GM21825 (cell line): Measurements from ENCODE around the gene IGF1R.

Source experiments
- ATAC-seq: cut with Tn5 transposase; IDR thresholded peaks from one replicate; pipeline ENCODE4 v1.9.1; 2021; ENCODE audit warnings: mild to moderate bottlenecking, moderate library complexity; ENCODE audit not compliant: unreplicated experiment

Gene IGF1R

DNA sequence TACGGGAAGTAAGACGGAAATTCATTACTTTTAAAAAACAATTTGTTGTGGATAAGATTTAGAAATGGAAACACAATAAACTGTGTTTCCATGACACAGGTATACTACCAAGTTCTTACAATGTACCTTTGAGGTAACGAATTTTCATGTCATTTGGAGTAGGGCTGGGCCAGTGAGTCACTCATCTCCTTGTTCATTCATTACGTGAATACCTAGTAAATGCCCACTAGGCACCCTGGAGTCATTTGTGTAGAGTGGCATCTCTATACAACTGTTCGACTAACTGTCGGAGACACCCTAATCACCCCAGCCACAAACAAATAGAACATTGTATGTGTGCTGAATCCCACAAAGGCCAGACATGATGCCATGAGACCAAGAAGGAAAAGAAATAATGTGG, 94.8 kb downstream of the IGF1R start:
- no peak for ATAC-seq

DNA sequence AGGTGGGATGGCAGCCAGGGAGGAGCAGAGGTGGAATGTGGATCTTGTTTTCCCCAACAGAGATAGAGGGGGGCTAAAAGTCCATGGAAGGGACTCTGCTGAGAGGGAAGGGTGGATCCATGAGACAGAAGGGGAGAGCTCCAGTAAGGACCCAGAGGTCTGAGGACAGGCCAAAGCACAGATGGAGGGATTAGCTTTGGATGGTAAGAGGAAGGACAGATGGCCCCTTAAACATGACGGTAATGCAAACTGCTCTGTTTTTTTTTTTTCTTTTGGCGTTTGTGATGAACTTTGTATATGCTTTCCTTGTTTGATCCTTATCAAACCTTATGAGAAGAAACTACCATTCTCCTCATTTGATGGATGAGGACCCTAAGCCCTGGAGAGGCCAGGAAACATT, 96.2 kb downstream of the IGF1R start:
- no peak for ATAC-seq

- ATAC-seq: no peak
Observed at GRCh38 chr15:98745179-98745578, 96.8 kb downstream of the IGF1R start.

GRCh38 chr15:98745650-98746374, 97.5 kb downstream of the IGF1R start:
- no peak for ATAC-seq

DNA sequence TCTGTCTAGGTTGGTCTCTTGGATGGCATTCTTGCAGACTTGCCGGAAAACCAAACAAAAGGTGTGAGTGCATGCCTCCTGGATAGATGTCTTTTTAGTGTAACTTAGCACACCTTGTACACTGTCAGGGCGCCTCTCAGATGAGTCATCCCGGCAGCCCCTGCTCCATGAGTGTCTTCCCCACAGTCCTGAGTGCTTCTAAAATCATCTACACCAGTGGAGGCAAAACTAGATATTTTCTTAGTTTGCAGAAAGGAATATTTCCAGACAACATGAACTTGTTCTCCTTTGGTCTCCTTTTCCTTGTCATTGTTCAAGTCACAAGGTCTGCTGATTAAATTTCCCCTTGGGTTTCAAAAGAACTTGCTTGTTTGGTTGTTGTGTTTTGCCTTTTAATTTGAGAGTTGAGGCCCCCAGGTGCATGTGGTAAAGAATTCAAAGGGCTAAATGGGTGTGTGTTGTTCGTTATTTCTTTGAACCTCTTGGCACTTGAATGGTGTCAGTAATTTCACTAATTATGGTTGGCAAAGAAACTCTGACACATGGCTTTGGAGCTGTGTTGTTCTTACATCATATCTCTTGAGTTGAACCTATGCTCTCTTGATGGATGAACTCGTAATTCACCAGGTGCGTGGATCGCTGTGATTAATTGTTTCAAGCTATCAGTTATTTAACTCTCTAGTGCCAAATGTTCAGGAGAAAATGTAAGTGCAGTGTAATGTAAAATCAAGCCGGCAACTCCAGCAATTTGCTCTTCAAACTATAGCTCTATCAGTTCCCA, 98.2 kb downstream of the IGF1R start:
- ATAC-seq: no peak

GRCh38 chr15:98751767-98752166, 103.4 kb downstream of the IGF1R start:
- no peak for ATAC-seq

DNA sequence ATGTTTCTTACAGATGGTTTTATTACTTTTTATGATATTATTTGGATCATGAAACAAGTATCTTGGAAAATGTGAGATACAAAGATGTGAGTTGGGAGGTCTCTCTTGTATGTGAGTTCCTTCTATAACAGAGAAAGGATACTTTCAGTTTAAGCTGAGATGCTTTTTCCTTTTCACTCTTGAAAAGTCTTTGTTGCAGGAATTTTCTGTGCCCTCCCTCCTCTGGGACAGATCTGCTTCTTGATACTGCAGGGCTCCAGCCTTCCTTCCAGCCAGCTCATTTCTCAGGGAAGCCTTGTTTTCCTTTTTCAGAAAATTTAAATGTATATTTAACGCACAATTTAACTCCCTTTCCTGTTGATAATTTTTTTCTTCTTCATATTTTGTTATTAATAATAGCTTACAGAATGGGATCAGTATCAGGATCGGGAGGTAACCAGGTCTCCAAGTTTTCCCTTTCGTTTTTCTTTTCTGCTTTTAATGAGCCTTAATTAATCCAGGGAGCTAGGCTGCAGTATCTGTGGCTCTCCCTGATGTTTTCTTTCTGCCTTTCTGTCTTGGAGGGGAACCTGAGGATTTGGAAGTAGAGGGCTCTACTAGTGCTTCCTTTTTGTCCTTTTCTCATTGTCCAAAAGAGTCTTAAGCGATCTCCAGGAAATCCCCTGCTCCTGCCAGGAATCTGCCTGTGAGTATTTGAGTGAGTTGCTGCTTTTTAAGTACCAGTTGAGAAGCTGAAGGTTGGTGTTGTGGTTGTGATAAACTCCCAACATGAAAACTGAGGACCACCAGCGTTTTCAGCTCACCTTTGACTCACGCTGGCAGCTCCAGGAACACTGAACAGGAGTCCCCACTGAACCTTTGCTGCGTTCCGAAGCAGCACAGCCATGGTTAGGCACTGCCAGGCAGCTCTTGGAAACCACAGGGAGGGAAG, 105.7 kb downstream of the IGF1R start:
- no peak for ATAC-seq

- ATAC-seq: no peak
Observed at GRCh38 chr15:98754657-98755022, 106.3 kb downstream of the IGF1R start.

DNA sequence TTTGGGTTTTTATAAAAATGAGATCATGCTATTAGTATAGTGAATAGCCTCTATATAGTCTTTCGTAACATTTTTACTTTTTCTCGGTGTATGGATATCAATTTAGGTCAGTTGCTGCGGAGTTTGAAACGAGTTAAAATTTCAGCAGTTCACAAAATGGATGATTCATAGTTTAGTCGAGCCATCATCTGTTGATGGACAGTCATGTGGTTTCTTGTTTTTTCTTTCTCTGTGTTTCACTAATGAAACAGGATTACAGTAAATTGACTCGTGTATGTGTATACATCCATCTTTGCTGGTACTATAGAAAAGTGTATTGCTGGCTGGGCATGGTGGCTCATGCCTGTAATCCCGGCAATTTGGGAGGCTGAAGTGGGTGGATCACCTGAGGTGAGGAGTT, 106.8 kb downstream of the IGF1R start:
- ATAC-seq: no peak

DNA sequence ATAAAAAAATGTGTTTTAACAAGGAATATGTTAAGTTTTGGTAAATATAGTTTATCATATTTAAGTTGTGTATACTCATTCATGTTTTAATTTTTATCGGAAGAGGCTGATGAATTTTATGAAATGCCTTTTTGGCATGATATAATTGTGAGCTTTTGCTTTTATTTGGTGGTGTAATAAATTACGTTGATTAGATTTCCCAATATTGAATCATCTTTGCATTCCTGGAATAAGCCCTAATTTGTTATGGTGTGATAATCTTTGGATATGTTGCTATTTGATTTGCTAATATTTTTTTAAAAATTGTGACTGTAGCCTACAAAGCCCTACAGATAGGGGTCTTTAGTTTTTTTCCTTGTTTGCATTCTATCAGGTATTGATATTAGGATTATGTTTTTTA, 107.4 kb downstream of the IGF1R start:
- no peak for ATAC-seq

- ATAC-seq: no peak
Observed at GRCh38 chr15:98758224-98758623, 109.9 kb downstream of the IGF1R start.

DNA sequence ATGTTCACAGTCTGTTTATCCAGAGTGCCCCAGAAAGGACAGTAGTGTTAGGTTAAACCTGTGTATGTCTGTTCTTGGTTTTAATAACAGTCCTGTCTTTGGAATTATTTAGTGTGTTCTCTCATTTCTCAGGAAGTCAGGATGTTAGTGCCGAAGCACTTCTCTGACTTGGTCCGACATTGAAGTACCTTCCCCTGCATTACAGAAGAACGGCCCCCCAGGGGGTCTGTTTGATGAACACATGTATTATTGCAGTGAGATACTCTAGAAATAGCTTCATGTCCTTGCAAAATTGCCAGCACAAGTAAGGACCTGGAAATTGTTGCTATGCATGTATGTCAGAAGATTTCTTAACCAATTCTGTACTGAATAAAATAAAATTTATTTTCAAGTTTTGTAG, 110.9 kb downstream of the IGF1R start:
- no peak for ATAC-seq

GRCh38 chr15:98760112-98760826, 111.9 kb downstream of the IGF1R start:
- ATAC-seq: no peak

DNA sequence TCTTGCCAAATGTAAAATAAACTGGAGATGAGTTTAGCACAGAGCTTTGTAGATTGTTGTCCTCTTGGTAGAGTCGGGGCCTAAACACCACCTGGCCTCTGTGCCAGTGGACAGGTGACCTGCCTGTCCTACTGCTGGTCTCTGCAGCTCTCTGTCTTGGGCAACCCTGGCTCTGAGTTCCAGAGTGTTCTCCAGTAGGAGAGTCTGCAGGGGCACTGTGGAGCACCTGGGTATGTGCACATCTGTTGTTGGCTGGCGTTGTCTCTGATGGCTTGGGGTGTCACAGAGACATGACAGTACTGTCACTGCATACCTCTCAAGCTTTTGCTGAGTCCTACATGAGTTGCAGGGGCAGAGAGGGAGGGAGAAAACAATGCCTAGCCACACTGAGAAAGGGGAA, 112.6 kb downstream of the IGF1R start:
- ATAC-seq: no peak

GRCh38 chr15:98763179-98763578, 114.8 kb downstream of the IGF1R start:
- no peak for ATAC-seq

GRCh38 chr15:98764291-98764690, 116.0 kb downstream of the IGF1R start:
- ATAC-seq: no peak

DNA sequence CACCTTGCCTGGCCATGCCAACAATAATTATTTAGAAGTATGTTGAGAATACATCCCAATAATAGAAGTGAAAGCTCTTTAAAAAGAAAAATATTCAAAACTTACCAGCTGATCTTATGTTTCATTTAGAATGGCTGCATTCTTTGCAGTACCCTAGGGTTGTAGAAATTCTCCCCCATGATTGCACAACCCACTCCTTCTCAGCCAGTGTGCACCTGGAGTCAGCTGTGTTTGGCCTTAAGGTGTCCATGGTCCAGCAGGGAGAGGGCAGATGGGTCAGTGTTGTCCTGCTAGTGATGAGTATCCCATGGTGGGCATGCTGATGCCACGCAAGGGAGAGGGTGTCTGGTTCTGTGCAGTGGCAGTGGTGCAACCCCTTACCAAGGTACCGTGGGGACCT, 117.3 kb downstream of the IGF1R start:
- no peak for ATAC-seq

DNA sequence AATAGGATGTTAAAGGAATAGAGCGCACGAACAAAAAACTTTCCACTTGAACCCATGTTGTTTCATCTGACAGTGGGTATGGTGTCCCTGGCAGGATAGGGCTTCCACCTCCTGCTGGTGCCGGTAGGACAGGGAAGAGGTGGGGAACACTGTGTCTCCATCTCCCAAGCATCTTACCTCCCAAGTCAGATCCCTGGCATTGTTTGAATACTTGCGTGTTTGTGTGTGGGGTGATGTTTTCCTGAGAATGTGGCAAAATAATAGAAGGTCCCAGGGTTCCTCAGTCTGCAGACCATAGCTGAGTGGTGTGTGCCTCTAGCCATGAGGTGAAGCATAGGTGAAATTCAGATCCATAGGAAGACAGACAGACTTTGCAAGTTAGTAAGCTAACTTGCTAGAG, 119.4 kb downstream of the IGF1R start:
- no peak for ATAC-seq

GRCh38 chr15:98769867-98770266, 121.5 kb downstream of the IGF1R start:
- no peak for ATAC-seq

DNA sequence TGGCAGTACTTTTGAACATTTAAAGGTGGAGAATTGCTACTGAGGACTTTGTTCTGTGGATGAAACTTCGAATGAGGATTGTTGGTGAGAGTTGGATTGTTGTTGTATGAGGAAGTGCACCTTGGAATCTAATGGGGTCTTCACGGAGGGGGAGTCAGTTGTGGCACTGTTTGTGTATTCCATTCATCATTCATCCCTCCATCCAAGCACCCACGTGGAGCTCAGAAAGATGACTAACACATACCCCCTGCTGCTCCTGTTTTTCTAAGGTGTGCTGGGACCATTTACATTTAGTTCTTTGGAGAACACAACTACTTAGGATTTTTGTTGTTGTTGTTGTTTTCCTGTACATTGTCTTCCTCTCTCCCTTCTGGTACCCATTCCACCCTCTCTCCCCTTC, 122.6 kb downstream of the IGF1R start:
- ATAC-seq: no peak

GRCh38 chr15:98771541-98771940, 123.2 kb downstream of the IGF1R start:
- no peak for ATAC-seq
